CD4-positive, alpha-beta T cell treated with Interleukin-21 for 1 hour (primary cell): ENCODE data around the gene RSPH3.

Experiments
- DNase-seq: peaks from one replicate; pipeline ENCODE4 v3.0.0-alpha.2; 2020

RSPH3 gene

DNA sequence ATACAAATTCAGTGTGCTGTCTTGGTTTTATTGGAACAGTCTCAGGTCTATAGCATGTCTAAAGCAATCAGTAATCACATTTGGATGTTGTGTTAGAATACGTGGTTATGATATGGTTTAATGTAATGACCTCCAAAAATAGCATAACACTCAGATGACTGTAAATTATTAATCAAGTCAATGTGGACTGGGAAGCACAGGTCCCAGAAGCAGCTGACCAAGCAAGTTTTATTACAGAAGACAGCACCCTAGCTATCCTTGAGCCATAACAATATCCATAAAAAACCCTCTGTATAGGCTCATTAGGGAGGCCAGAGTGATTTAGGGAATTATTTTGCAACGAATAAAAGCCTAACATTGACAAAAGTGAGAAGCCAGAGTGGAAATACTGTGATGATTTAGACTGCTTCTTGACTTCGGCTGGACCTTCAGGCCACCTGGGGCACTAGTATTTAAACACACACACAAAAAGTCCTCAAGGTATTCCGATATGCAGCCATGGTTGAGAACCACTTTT is 66.9 kb downstream of the RSPH3 start:
- no peak for DNase-seq

DNA sequence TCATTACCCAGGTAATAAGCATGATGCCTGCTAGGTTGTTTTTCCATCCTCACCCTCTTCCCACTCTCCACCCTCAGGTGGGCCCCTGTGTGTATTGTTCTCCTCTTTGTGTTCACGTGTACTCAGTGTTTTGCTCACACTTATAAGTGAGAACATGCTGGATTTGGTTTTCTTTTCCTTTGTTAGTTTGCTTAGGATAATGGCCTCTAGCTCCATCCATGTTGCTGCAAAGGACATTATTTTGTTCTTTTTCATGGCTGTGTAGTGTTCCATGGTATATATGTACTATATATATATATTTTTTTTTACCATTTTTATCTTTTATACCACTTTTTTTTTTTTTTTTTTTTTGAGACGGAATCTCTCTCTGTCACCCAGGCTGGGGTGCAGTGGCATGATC is 71.9 kb downstream of the RSPH3 start:
- DNase-seq, result no peak

DNA sequence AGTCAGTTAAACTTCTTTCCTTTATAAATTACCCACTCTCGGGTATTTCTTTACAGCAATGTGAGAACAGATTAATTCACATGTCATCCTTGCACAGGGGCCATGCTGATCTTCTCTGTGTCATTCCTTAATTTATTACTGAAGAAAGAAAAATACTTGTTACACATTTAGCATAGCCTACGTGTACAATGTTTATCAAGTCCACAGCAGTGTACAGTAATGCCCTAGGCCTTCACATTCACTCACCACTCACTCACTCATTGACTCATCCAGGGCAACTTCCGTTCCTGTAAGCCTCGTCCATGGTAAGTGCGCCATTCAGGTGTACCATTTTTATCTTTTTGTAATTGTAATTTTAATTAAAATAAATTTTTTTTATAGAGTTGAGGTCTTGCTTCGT is 73.6 kb downstream of the RSPH3 start:
- DNase-seq, result no peak

DNA sequence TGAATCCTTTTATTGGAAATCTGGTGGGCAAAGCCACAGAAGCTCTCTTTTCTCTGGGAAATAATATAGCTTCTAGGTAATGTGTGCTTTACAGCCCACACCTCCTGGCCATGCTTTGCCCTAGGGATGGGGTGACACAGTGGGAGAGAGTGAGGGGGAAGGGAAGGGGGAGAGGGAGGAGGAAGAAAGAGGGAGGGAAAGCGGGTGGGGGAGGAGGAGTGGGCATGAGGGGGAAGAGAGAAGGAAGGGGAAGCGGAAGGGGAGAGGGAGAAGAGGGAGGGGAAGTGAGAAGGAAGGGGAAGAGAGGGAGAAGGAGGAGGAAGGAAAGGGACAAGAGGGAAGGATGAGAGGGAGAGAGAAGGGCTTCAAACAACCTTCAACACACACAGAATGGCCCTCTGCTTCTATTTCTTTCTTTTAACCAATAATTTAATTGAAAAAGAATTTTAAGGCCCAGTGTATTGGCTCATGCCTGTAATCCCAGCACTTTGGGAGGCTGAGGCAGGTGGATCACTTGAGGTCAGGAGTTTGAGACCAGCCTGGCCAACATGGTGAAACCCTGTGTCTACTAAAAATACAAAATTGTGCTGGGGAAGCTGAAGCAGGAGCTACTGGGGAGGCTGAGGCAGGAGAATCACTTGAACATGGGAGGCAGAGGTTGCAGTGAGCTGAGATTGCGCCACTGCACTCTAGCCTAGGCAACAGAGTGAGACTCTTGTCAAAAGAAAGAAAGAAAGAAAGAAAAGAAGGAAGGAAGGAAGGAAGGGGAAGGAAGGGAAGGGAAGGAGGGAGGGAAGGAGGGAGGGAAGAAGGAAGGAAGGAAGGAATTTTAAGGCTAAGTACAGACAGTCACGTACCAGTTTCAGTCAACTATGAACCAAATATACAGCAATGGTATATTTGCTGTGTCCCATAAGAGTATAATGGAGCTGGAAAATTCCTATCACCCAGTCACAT is 75.2 kb downstream of the RSPH3 start:
- no peak for DNase-seq

DNA sequence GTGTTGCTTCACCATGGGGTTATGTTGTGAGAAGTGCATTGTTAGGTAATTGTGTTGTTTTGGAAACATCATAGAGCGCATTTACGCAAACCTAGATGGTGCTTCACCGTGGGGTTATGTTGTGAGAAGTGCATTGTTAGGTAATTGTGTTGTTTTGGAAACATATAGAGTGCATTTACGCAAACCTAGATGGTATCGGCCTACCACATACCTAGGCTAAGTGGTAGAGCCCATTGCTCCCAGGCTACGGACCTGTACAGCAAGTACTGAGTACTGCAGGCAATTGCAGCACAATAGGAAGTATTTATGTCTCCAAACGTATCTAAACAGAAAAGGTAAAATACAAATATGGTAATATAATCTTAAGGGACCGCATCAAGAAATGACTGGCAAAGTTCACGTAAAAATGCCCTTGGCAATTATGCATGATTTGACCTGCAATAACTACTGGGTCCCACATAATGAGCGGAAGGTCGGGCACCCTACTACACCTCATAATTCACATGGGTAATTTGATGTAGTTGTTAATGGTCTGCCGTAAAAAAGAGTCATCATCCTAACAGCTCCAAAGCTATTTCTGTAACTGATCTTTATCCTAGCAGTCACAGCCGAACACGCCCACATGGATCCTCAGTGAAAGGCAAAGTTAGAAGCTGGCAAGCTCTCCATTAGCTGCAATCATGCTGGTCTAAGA is 76.0 kb downstream of the RSPH3 start:
- no peak for DNase-seq
